ENCODE results near the gene ASTN2. TPM values are rescaled to one million over a fixed set of nuclear protein-coding genes. Genes with fewer than 3 reads are reported as not detected.

Gene ASTN2
- total and polyA plus RNA-seq, 2 experiments from 2014 or later, result 7.0 to 24.6 TPM

GRCh38 chr9:116686693-116687073, 728.2 kb downstream of the ASTN2 start (continued):
- TF ChIP-seq ZNF462 (CRISPR knock-in tag; IDR thresholded peaks at IDR 0.05), result no peak
- no peak for TF ChIP-seq EZH2phosphoT487 (IDR thresholded peaks at IDR 0.05; ENCODE audit: unreplicated experiment)
- no peak for TF ChIP-seq EZH2 (IDR thresholded peaks at IDR 0.05; ENCODE audit: low read depth, unreplicated experiment)
- TF ChIP-seq CREB1 (CRISPR knock-in tag; IDR thresholded peaks at IDR 0.05; ENCODE audit: low read depth), result no peak
- TF ChIP-seq NANOG (IDR thresholded peaks at IDR 0.05; ENCODE audit: borderline replicate concordance), result no peak
- TF ChIP-seq ETS1 (IDR thresholded peaks at IDR 0.05), result no peak
- TF ChIP-seq STAT1 (IDR thresholded peaks at IDR 0.05; ENCODE audit: unreplicated experiment), result no peak
- TF ChIP-seq JUNB (IDR thresholded peaks at IDR 0.05; ENCODE audit: unreplicated experiment), result no peak
- TF ChIP-seq REST (IDR thresholded peaks at IDR 0.05; ENCODE audit: unreplicated experiment), result no peak

All from GM23338 (cell line).